ENCODE measurements around the gene CUBN.

Gene CUBN

GRCh38 chr10:16965740-16966447, 163.7 kb downstream of the CUBN start:
- DNase-seq (ENCODE audit: low read depth in 2 of 2): peak; percentile 88 to 97
- TF ChIP-seq CTCF (IDR thresholded peaks at IDR 0.05; ENCODE audit: low read depth, low read length): no peak
- H3K4me3 ChIP-seq (replicated peaks in 1 of 2; ENCODE audit: low read depth in 2 of 2, low read length in 2 of 2): no peak overlapping the region

- DNase-seq (ENCODE audit: low read depth in 2 of 2): no peak
- TF ChIP-seq CTCF (IDR thresholded peaks at IDR 0.05; ENCODE audit: low read depth, low read length): no peak
- H3K4me3 ChIP-seq (replicated peaks in 1 of 2; ENCODE audit: low read depth in 2 of 2, low read length in 2 of 2): no peak overlapping the region
These were observed 164.3 kb downstream of the CUBN start for GRCh38 chr10:16965344-16965616.

- no peak for TF ChIP-seq CTCF (IDR thresholded peaks at IDR 0.05; ENCODE audit: low read depth, low read length)
- no peak for DNase-seq (ENCODE audit: low read depth in 2 of 2)
- no peak overlapping the region for H3K4me3 ChIP-seq (replicated peaks in 1 of 2; ENCODE audit: low read depth in 2 of 2, low read length in 2 of 2)
These were observed 164.9 kb downstream of the CUBN start for GRCh38 chr10:16964576-16965343.

- TF ChIP-seq CTCF (IDR thresholded peaks at IDR 0.05; ENCODE audit: low read depth, low read length): no peak
- H3K4me3 ChIP-seq (replicated peaks in 1 of 2; ENCODE audit: low read depth in 2 of 2, low read length in 2 of 2): no peak overlapping the region
- no peak for DNase-seq (ENCODE audit: low read depth in 2 of 2)
These were observed 169.1 kb downstream of the CUBN start for GRCh38 chr10:16960551-16960950.

- H3K4me3 ChIP-seq (replicated peaks in 1 of 2; ENCODE audit: low read depth in 2 of 2, low read length in 2 of 2): no peak overlapping the region
- TF ChIP-seq CTCF (IDR thresholded peaks at IDR 0.05; ENCODE audit: low read depth, low read length): no peak
- DNase-seq (ENCODE audit: low read depth in 2 of 2): no peak
These were observed 172.6 kb downstream of the CUBN start for GRCh38 chr10:16957038-16957437.

GRCh38 chr10:16954280-16955030, 175.2 kb downstream of the CUBN start:
- TF ChIP-seq CTCF (IDR thresholded peaks at IDR 0.05; ENCODE audit: low read depth, low read length): no peak
- DNase-seq (ENCODE audit: low read depth in 2 of 2): peak in 1 of 2 donors; percentile 9
- no peak overlapping the region for H3K4me3 ChIP-seq (replicated peaks in 1 of 2; ENCODE audit: low read depth in 2 of 2, low read length in 2 of 2)
